HFF-Myc (cell line): ENCODE results near the gene MAST2.

Experiments used
- DNase-seq: peaks from one replicate; pipeline ENCODE4 v3.0.0-alpha.2; 2011; ENCODE audit warnings: low read depth; ENCODE audit errors: extremely low read depth
- H3K4me3 ChIP-seq: replicated peaks from 2 replicates; pipeline ENCODE4 v1.5.1; 2011; ENCODE audit warnings: low read depth, mild to moderate bottlenecking, control low read depth, low read length
- CTCF ChIP-seq: IDR thresholded peaks from 2 replicates; pipeline ENCODE4 v1.5.1; 2012; ENCODE audit warnings: mild to moderate bottlenecking, low read depth, low read length, control low read depth; ENCODE audit errors: missing control alignments

MAST2 gene

GRCh38 chr1:46034601-46035516 lies 231.4 kb downstream of the MAST2 start:
- no peak for DNase-seq
- TF ChIP-seq CTCF = no peak
- no peak overlapping the region for H3K4me3 ChIP-seq

DNA sequence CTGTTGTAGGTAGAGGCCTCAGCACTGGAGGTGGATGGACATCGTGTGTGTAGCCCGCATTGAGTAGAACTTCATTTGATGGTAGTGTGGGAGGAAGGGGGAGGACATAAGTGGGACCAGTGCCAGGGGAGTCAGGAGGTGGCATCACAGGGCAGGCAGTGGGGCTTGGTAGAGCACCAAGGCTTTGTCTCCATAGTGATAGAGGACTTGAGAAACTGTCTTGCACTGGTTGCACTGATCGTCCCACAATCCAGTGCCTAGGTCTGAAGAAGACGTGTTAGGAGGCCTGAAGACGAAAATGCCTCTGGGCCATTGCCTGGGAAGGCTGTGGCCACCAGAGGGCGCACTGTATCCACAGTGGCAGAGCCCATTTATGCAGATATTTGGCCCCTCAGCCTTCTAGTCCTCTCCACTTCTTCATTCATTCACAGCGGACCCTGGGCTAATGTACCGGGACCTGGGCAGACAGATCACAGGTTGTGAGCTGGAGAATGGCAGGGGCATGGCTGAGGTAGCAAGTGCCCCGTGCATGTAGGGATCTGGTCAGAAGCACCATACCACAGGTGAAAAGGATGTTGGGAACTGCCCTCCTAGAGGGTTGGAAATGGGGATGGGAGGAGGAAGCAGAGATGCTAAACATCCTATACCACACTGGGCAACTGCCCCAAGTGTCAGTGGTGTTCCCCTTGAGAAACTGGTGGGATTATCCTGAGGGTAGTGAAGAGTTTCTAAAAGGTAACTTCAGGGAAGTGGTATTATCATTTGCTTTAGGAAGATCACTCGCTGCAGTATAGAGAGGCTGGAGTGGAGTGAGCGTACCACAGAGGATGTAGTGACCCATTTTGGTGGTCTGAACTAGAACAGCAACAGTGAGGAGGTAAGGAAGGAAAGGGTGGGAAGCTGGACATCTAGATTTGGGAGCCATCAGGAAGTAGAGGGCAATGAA lies 233.8 kb downstream of the MAST2 start:
- peak; percentile 56 for DNase-seq
- peak; percentile 98 for TF ChIP-seq CTCF
- H3K4me3 ChIP-seq = no peak overlapping the region

GRCh38 chr1:46039571-46040052 lies 236.2 kb downstream of the MAST2 start:
- peak; percentile 41 for DNase-seq
- no peak overlapping the region for H3K4me3 ChIP-seq
- TF ChIP-seq CTCF = no peak

DNA sequence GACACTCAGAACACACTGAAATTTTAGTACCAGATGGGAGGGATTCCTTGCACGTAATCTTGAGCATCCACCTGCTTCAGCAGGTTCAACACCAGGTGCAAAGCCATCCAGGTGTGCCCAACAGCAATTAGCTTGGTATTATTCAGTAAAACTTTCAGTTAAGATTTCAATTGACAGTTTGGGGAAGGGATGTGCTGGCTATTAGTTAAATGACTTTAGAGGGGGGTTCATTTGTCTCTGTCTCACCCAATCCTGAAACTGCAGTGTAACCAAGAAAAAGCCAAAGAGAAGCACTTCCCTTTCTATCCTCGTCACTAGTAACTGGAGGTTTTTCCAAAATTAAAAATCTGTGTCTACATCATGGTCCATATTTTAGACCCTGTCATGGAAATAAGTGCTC lies 238.1 kb downstream of the MAST2 start:
- no peak overlapping the region for H3K4me3 ChIP-seq
- TF ChIP-seq CTCF = no peak
- no peak for DNase-seq

DNA sequence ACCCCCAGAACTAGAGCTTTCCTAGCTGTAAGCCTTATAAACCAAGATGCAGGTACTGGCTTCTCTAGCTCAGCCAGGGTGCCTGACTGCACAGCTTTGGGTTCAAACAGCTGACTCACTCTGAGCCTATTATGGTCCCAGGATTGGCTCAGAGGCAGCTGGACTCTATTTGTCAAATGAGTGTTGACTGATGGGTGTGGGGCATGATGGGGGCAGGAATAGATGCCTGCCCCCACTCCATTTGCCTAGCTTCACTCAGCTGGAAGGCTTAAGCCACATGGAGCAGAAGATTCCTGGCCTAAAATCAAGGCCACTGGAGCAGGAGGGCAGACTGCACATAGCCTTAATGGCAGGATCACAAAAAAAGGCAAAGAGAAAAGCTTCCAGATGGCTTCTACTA lies 238.6 kb downstream of the MAST2 start:
- no peak for TF ChIP-seq CTCF
- DNase-seq = no peak
- no peak overlapping the region for H3K4me3 ChIP-seq

DNA sequence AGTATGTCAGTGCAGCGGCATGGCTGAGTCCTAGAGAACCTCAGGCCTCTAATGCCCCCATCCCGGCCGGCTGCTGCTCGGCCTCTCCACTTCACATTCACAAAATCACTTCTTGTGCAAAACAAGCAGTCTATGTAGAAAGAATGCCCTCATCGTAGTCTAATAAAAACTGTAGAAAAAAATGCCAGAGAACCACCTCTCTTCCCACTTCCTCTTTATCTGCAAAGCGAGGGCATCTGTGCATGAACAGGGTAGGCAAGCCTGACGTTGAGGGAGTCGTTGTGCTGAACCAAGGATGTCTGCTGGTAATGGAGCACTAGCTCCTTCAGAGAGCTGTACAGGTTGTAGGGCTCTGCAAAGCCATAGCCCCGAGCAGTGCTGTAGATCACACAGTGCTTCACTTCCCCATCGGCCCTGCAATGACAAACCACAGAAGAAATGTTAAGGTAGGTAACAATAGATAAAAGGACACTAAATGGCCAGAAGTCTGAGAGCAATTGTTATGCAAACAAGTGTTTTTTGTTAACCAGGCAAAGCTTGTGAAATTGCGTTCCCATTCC lies 240.1 kb downstream of the MAST2 start:
- no peak for DNase-seq
- H3K4me3 ChIP-seq = no peak overlapping the region

More for the DNA sequence above, 240.1 kb downstream of the MAST2 start:
- no peak for TF ChIP-seq CTCF
